ENCODE results near the gene PPP6R1. TPM values are rescaled to one million over a fixed set of nuclear protein-coding genes. Genes with fewer than 3 reads are reported as not detected.
A peak's percentile ranks its signal among the peaks of the same experiment; 100 is the strongest.

The PPP6R1 gene
- total RNA-seq, 4 donors from 2014 or later: 14.6 to 47.9 (median 39.6) TPM

DNA sequence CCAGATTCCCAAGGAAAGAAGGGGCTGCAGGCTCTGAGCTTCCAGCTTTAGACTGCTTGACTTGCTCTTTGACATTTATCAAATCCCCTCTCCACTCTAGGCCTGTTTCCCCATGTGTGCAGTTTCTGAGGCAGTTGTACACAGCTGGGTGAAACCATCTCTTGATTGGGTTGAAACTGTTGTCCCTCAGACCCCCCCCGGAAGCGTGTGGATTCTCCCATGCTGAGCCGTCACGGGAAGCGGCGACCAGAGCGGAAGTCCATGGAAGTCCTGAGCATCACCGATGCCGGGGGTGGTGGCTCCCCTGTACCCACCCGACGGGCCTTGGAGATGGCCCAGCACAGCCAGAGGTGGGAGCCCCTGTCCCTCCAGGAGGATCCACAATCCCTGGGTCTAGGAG, 44.7 kb upstream of the PPP6R1 start:
- no peak for TF ChIP-seq POLR2A (IDR thresholded peaks at IDR 0.05)
- no peak for TF ChIP-seq CTCF (IDR thresholded peaks at IDR 0.05 in 4 of 5, conservative IDR thresholded peaks at IDR 0.05 in 1 of 5)
- H3K9me3 ChIP-seq: no peaks in the 10 kb centered on the region
- intact Hi-C loops (cut with DNase I; ENCODE audit: low total_unique reads) (no loop called here), in situ Hi-C loops (cut with MboI; ENCODE audit: low sequenced_read_pairs in 4 of 4) (no loop called here)
- no peaks in the 10 kb centered on the region for H3K27me3 ChIP-seq
- DNase-seq (no peak), ATAC-seq (no peak)
- peak overlapping the region in 1 of 4 donors; percentile 31 for H3K27ac ChIP-seq
- no peaks in the 10 kb centered on the region for H3K36me3 ChIP-seq
- peaks cover 0 to 4% of the 10 kb centered on the region in 2 donors for H3K4me1 ChIP-seq
- H3K4me3 ChIP-seq: no peak overlapping the region

DNA sequence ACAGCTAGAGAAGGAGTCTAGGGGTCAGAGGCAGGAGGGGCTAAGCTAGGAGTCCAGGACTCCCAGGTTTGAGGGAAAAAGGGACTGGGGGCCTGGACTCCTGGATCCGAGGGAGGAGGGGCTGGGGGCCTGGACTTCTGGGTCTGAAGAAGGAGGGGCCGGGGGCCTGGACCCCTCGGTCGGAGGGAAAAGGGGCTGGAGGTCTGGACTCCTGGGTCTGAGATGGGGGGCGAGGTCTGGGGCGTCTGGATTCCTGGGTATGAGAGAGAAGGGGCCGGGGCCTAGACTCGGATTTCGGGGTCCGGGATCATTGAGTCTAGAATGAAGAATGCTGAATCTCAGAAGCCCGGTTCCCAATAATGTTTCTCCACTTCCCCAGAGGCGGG, 43.5 kb upstream of the PPP6R1 start:
- peak in 1 of 2 donors; percentile 18 for ATAC-seq
- no peak for DNase-seq
- in situ Hi-C loops (cut with MboI; ENCODE audit: low sequenced_read_pairs in 4 of 4) (no loop called here), intact Hi-C loops (cut with DNase I; ENCODE audit: low total_unique reads) (no loop called here)
- Histone ChIP-seq H3K27me3 (no peaks in the 10 kb centered on the region), H3K4me1 (peaks cover 0 to 4% of the 10 kb centered on the region in 2 donors), H3K4me3 (peak overlapping the region in 1 of 4 donors; percentile 53), H3K9me3 (no peaks in the 10 kb centered on the region), H3K36me3 (no peaks in the 10 kb centered on the region), H3K27ac (no peak overlapping the region)
- TF ChIP-seq POLR2A (IDR thresholded peaks at IDR 0.05) (no peak), CTCF (IDR thresholded peaks at IDR 0.05 in 4 of 5, conservative IDR thresholded peaks at IDR 0.05 in 1 of 5) (no peak)

DNA sequence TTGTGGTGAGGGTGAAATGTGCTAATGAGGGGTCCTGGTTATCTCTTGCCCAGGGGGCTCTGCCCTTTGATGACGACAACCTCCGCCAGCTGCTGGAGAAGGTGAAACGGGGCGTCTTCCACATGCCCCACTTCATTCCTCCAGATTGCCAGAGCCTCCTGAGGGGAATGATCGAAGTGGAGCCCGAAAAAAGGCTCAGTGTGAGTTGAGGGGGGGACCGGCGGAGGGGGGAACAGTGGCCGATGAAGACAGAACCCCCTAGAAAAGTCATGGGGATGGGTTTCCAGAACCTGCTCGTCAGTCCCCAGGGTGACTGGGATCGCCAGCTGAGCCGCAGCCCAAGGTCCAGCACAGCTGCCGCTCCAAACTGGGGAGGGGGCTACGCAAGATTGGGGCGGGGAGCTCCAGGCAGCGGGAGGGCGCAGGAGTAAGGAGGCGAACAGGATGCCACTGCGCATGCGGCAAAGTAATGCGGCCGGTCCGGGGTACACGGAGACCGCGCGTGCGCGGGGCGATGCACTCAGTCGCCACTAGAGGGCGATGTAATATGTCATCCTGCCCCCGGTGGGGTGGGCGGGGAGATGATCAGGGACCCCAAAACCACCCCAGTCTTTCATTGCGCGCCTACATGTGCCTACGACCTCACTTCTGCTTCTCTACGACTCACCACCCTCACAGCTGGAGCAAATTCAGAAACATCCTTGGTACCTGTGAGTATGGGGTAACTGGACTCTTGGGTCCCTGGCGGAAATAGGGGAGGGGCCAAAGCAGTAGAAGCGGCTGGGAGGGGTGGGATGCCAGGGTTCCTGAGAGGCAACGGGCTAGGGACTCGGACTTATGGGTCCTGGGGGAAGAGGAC, 42.9 kb upstream of the PPP6R1 start:
- ATAC-seq: peak; percentile 79 to 80
- Histone ChIP-seq H3K27ac (no peak overlapping the region), H3K4me3 (peak overlapping the region; percentile 49 to 57 (median 52)), H3K9me3 (no peaks in the 10 kb centered on the region), H3K4me1 (peaks cover 0 to 4% of the 10 kb centered on the region in 2 donors), H3K36me3 (no peaks in the 10 kb centered on the region), H3K27me3 (no peaks in the 10 kb centered on the region)
- intact Hi-C loops (cut with DNase I; ENCODE audit: low total_unique reads): loop anchor here (2.0 kb wide), 2 partner anchors 37 to 83 kb away; partner anchors contain the start of genes KMT5C, RPL28 and TMEM238
- DNase-seq: peak; percentile 53 to 72
- in situ Hi-C loops (cut with MboI; ENCODE audit: low sequenced_read_pairs in 4 of 4): no loop called here
- peak; percentile 69 to 97 (median 94) for TF ChIP-seq CTCF (IDR thresholded peaks at IDR 0.05 in 4 of 5, conservative IDR thresholded peaks at IDR 0.05 in 1 of 5)
- TF ChIP-seq POLR2A (IDR thresholded peaks at IDR 0.05): no peak

- intact Hi-C loops (cut with DNase I; ENCODE audit: low total_unique reads): loop anchor here (2.0 kb wide), 2 partner anchors 38 to 84 kb away; partner anchors contain the start of genes KMT5C, RPL28 and TMEM238
- Histone ChIP-seq H3K4me3 (peak overlapping the region in 2 of 4 donors; percentile 49 to 53), H3K36me3 (no peaks in the 10 kb centered on the region)
These were observed 42.2 kb upstream of the PPP6R1 start for GRCh38 chr19:55300886-55301458.

More at GRCh38 chr19:55300886-55301458, 42.2 kb upstream of the PPP6R1 start:
- ATAC-seq (no peak), DNase-seq (no peak)
- peaks cover 0 to 4% of the 10 kb centered on the region in 2 donors for H3K4me1 ChIP-seq
- TF ChIP-seq CTCF (IDR thresholded peaks at IDR 0.05 in 4 of 5, conservative IDR thresholded peaks at IDR 0.05 in 1 of 5) (no peak), POLR2A (IDR thresholded peaks at IDR 0.05) (no peak)
- H3K9me3 ChIP-seq: no peaks in the 10 kb centered on the region
- in situ Hi-C loops (cut with MboI; ENCODE audit: low sequenced_read_pairs in 4 of 4): no loop called here
- no peaks in the 10 kb centered on the region for H3K27me3 ChIP-seq
- no peak overlapping the region for H3K27ac ChIP-seq

All from gastrocnemius medialis (tissue), 4 donors.